22Rv1 (cell line): ENCODE results near the gene JAGN1.
A peak's percentile ranks its signal among the peaks of the same experiment; 100 is the strongest.

ENCODE experiments used
- H3K27ac ChIP-seq: fragments of 450-650 bp; 2 replicates; pipeline ENCODE4 v1.5.1; 2017
- ZFX ChIP-seq: fragments of 450-650 bp; IDR thresholded peaks from 2 replicates; pipeline ENCODE4 v1.6.1; 2017; ENCODE audit warnings: antibody characterized with exemption, borderline replicate concordance
- TF ChIP-seq, protein P1 (sequence below): fragments of 450-650 bp; IDR thresholded peaks from 2 replicates; pipeline ENCODE4 v1.5.1; 2017; ENCODE audit warnings: mild to moderate bottlenecking

The JAGN1 gene

DNA sequence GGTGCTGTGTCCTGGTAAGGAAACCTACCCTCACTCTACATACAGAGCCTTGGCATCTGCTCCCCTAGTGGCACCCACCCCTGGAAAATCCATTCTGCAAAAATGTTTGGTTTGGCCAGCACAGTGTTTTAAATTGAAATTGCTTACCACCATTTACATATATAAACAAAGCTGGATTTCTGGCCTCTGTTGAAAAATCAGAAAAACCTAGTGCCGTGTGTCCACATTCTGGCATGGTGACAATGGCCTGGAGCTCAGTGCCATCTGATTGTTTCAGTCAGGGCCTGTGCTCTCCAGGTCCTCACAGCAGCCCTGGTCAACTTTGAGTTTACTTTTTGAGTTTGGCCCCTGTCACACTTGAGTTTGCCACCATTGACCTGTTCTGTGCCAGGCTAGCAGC is 23.6 kb downstream of the JAGN1 start:
- peak overlapping the region; percentile 89 for H3K27ac ChIP-seq
- TF ChIP-seq, protein P1, sequence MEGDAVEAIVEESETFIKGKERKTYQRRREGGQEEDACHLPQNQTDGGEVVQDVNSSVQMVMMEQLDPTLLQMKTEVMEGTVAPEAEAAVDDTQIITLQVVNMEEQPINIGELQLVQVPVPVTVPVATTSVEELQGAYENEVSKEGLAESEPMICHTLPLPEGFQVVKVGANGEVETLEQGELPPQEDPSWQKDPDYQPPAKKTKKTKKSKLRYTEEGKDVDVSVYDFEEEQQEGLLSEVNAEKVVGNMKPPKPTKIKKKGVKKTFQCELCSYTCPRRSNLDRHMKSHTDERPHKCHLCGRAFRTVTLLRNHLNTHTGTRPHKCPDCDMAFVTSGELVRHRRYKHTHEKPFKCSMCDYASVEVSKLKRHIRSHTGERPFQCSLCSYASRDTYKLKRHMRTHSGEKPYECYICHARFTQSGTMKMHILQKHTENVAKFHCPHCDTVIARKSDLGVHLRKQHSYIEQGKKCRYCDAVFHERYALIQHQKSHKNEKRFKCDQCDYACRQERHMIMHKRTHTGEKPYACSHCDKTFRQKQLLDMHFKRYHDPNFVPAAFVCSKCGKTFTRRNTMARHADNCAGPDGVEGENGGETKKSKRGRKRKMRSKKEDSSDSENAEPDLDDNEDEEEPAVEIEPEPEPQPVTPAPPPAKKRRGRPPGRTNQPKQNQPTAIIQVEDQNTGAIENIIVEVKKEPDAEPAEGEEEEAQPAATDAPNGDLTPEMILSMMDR, result no peak
- no peak for TF ChIP-seq ZFX

DNA sequence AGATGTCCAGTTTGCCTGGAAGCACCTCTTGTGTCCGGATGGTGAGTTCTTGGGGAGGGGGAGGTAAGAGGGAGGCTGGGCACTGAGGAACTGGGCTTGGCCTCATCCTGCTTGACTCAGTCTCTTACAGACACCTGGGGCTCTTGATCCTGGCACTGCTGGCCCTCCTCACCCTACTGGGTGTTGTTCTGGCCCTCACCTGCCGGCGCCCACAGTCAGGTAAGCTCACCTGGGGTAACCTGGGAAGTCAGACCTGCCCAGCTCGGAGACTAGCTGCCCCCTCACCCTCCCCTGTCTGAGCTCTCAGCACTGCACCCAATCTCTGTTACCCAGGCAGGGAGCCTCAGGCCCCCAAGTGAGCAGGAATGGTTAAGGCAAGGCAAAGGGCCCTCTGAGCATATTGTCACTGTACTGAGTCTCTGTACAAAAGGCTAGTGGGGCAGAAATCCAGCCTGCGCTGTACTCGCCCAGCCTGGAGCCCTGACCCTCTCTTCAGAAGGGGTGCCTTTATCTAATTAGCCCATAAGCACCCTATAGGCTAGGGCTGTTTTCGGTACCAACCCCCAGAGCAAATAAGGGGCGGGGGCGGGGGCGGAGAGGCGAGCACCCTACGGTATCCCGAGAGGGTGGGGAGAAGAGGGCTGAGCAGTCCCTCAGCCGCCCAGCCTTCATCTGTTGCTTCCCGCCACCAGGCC is 24.3 kb downstream of the JAGN1 start:
- TF ChIP-seq, protein P1, result no peak
- TF ChIP-seq ZFX, result no peak
- peak overlapping the region; percentile 89 for H3K27ac ChIP-seq

DNA sequence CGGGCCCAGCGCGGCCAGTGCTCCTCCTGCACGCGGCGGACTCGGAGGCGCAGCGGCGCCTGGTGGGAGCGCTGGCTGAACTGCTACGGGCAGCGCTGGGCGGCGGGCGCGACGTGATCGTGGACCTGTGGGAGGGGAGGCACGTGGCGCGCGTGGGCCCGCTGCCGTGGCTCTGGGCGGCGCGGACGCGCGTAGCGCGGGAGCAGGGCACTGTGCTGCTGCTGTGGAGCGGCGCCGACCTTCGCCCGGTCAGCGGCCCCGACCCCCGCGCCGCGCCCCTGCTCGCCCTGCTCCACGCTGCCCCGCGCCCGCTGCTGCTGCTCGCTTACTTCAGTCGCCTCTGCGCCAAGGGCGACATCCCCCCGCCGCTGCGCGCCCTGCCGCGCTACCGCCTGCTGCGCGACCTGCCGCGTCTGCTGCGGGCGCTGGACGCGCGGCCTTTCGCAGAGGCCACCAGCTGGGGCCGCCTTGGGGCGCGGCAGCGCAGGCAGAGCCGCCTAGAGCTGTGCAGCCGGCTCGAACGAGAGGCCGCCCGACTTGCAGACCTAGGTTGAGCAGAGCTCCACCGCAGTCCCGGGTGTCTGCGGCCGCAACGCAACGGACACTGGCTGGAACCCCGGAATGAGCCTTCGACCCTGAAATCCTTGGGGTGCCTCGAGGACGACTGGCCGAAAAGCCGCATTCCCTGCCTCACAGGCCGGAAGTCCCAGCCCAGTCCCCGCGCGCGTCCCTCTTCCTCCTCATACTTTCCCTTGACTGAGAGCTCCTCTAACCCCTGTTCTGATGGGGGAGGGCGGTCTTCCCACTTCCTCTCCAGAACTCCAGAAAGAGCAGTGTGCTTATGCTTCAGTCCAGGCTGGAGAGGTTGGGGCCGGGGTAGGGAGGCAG is 25.1 kb downstream of the JAGN1 start:
- peak overlapping the region; percentile 89 for H3K27ac ChIP-seq
- no peak for TF ChIP-seq ZFX
- TF ChIP-seq, protein P1, result peak; percentile 7

DNA sequence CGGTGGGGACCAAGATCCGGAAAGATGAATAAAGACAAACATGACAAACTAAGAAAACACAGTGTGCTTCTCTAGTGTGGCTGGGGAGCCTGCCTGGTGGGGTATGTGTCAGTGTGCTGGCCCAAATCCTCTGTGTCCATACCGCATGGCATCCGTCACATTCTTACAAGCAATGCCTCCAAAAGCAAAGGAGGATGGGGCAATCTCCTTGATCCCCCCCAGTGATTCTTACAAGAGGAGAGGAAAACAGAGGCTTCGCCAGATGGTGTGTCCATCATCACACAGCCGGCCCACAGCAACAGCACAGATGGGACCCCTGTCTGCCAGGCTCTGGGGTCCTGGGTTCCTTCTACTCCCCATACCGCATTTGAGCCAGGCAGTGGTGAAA is 25.9 kb downstream of the JAGN1 start:
- TF ChIP-seq, protein P1, result no peak
- no peak for TF ChIP-seq ZFX
- peak overlapping the region; percentile 89 for H3K27ac ChIP-seq

DNA sequence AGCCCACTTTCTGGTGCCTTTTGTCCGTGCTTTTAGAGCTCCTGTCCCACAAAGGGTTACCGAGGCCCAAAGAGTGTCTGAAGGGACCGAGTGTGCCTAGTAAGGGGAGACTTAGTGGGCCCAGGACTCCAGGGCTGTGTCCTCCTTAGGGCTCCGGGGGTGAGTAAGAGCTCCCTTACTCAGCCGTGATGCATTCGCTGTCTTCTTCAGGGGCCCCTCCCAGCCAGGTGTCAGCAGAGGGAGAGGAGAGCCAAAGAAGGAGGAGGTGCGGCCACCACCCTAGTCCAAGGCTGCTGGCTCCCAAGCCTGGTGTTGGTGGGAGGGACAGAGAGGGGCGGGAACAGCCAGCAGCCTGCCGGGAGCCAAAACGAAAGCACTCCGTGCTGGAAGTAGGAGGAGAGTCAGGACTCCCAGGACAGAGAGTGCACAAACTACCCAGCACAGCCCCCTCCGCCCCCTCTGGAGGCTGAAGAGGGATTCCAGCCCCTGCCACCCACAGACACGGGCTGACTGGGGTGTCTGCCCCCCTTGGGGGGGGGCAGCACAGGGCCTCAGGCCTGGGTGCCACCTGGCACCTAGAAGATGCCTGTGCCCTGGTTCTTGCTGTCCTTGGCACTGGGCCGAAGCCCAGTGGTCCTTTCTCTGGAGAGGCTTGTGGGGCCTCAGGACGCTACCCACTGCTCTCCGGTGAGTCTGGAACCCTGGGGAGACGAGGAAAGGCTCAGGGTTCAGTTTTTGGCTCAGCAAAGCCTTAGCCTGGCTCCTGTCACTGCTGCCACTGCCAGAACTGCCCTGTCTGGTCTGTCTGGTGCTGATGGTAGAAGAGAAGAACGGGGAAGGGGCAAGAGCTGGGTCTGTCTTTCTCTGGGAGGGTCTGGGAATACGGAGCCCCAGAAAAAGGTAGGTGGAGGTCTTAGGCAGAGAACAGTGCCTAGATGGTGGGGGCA is 26.6 kb downstream of the JAGN1 start, which contains the start of gene IL17RC:
Gene IL17RC (plus strand): TSS at position 365 of the 947 bp plus-strand sequence. CDS start 218 bp downstream, at position 583.
- H3K27ac ChIP-seq, result peak within 1 kb of the TSS; percentile 89

DNA sequence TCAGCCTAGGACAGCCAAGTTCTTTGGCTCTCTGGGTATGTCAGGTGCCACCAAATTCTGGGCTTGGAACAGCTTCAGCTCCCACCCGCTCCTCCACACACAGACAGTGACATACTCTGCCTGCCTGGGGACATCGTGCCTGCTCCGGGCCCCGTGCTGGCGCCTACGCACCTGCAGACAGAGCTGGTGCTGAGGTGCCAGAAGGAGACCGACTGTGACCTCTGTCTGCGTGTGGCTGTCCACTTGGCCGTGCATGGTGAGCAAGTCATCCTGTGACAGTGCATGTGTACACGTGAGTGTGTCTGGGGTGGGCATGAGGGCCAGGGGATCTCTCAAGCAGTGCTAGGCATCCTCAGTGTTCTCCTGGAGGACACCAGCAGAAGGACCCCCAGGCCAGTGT is 27.4 kb downstream of the JAGN1 start:
- TF ChIP-seq, protein P1, result no peak
- no peak for TF ChIP-seq ZFX

More for the DNA sequence above, 26.6 kb downstream of the JAGN1 start, which contains the start of gene IL17RC:
- TF ChIP-seq, protein P1, result no peak
- no peak for TF ChIP-seq ZFX

More for the DNA sequence above, 27.4 kb downstream of the JAGN1 start:
- peak overlapping the region; percentile 89 for H3K27ac ChIP-seq
